Endothelial cell (in vitro differentiated cells): Measurements from ENCODE around the gene GPC5. TPM values are rescaled to one million over a fixed set of nuclear protein-coding genes. Genes with fewer than 3 reads are reported as not detected.

Source experiments
- DNase-seq: peaks from one replicate; pipeline ENCODE4 v3.0.0; 2021; ENCODE audit warnings: low spot score
- H3K27ac Mint-ChIP-seq: one replicate; pipeline ENCODE4 v1.8.0; 2021; ENCODE audit warnings: mixed read lengths, inconsistent platforms; ENCODE audit not compliant: unreplicated experiment
- H3K27me3 Mint-ChIP-seq: one replicate; pipeline ENCODE4 v1.8.0; 2021; ENCODE audit warnings: mild to moderate bottlenecking, moderate library complexity, mixed read lengths, inconsistent platforms; ENCODE audit not compliant: unreplicated experiment
- H3K36me3 Mint-ChIP-seq: one replicate; pipeline ENCODE4 v1.8.0; 2021; ENCODE audit warnings: mild to moderate bottlenecking, low read depth, mixed read lengths, inconsistent platforms; ENCODE audit not compliant: unreplicated experiment
- H3K4me1 Mint-ChIP-seq: one replicate; pipeline ENCODE4 v1.8.0; 2021; ENCODE audit warnings: mild to moderate bottlenecking, mixed read lengths, inconsistent platforms; ENCODE audit not compliant: unreplicated experiment
- H3K4me3 Mint-ChIP-seq: one replicate; pipeline ENCODE4 v1.8.0; 2021; ENCODE audit warnings: mild to moderate bottlenecking, mixed read lengths, inconsistent platforms; ENCODE audit not compliant: unreplicated experiment
- H3K9me3 Mint-ChIP-seq: one replicate; pipeline ENCODE4 v1.8.0; 2021; ENCODE audit warnings: mixed read lengths, inconsistent platforms; ENCODE audit not compliant: unreplicated experiment
- total RNA-seq: library from RNA; stranded (reverse); fragmentation: NEBNext Ultra II Directional; extraction: Animal tissue kit (Norgen Biotek cat#: 25700); gene quantifications from one replicate; pipeline ENCODE4 v1.2.1, GENCODE V29; 2021; ENCODE audit not compliant: unreplicated experiment
- TF ChIP-seq, protein P1 (sequence below): fragments of 200-600 bp; sonication (generic); IDR thresholded peaks from one replicate; pipeline ENCODE4 v1.5.0; 2021; ENCODE audit warnings: antibody characterized with exemption; ENCODE audit not compliant: unreplicated experiment

Gene GPC5
- total RNA-seq, 1 donor from 2014 or later, result not detected

DNA sequence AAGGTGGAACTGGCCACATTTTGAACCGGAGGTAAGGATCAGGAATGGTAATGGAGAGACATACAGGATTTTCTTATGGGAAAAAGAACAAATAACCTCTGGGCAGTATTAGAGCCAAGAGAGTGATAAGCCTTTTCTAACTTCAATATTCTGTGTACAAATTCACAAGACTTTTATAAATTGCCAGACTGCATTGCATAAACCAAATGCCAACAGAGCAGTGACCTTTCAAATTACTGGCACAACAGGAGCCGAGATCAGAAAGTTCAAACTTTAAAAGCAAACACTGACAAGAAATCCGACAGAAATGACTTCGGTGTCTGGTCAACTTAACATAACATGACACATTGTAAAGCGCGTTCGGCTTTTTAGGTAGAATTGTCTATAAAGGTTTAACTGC lies 737.1 kb downstream of the GPC5 start:
- TF ChIP-seq, protein P1, sequence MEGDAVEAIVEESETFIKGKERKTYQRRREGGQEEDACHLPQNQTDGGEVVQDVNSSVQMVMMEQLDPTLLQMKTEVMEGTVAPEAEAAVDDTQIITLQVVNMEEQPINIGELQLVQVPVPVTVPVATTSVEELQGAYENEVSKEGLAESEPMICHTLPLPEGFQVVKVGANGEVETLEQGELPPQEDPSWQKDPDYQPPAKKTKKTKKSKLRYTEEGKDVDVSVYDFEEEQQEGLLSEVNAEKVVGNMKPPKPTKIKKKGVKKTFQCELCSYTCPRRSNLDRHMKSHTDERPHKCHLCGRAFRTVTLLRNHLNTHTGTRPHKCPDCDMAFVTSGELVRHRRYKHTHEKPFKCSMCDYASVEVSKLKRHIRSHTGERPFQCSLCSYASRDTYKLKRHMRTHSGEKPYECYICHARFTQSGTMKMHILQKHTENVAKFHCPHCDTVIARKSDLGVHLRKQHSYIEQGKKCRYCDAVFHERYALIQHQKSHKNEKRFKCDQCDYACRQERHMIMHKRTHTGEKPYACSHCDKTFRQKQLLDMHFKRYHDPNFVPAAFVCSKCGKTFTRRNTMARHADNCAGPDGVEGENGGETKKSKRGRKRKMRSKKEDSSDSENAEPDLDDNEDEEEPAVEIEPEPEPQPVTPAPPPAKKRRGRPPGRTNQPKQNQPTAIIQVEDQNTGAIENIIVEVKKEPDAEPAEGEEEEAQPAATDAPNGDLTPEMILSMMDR, result no peak
- Mint-ChIP-seq H3K36me3 (no peaks in the 10 kb centered on the region), H3K27ac (no peak overlapping the region), H3K4me3 (no peak overlapping the region), H3K4me1 (peaks cover 7% of the 10 kb centered on the region), H3K9me3 (no peaks in the 10 kb centered on the region), H3K27me3 (no peaks in the 10 kb centered on the region)
- DNase-seq, result no peak

- no peak overlapping the region for H3K4me3 Mint-ChIP-seq
- DNase-seq, result no peak
- peaks cover 7% of the 10 kb centered on the region for H3K4me1 Mint-ChIP-seq
- H3K27ac Mint-ChIP-seq, result no peak overlapping the region
- H3K9me3 Mint-ChIP-seq, result no peaks in the 10 kb centered on the region
- TF ChIP-seq, protein P1, result no peak
- no peaks in the 10 kb centered on the region for H3K27me3 Mint-ChIP-seq
- H3K36me3 Mint-ChIP-seq, result no peaks in the 10 kb centered on the region
Observed at GRCh38 chr13:92136449-92137155, 738.2 kb downstream of the GPC5 start.

- Mint-ChIP-seq H3K9me3 (no peaks in the 10 kb centered on the region), H3K27me3 (no peaks in the 10 kb centered on the region), H3K4me3 (no peak overlapping the region), H3K4me1 (peaks cover 7% of the 10 kb centered on the region), H3K36me3 (no peaks in the 10 kb centered on the region), H3K27ac (no peak overlapping the region)
- TF ChIP-seq, protein P1, result no peak
- DNase-seq, result no peak
Observed at GRCh38 chr13:92137520-92137919, 739.1 kb downstream of the GPC5 start.

- Mint-ChIP-seq H3K36me3 (no peaks in the 10 kb centered on the region), H3K4me1 (no peaks in the 10 kb centered on the region), H3K4me3 (no peak overlapping the region), H3K9me3 (no peaks in the 10 kb centered on the region), H3K27ac (no peak overlapping the region), H3K27me3 (no peaks in the 10 kb centered on the region)
- TF ChIP-seq, protein P1, result no peak
- no peak for DNase-seq
Observed at GRCh38 chr13:92143766-92144165, 745.3 kb downstream of the GPC5 start.

GRCh38 chr13:92150606-92151005 lies 752.2 kb downstream of the GPC5 start:
- Mint-ChIP-seq H3K4me3 (no peak overlapping the region), H3K27ac (no peak overlapping the region), H3K36me3 (no peaks in the 10 kb centered on the region)

More at GRCh38 chr13:92150606-92151005, 752.2 kb downstream of the GPC5 start:
- TF ChIP-seq, protein P1, result no peak
- Mint-ChIP-seq H3K27me3 (no peaks in the 10 kb centered on the region), H3K9me3 (no peaks in the 10 kb centered on the region), H3K4me1 (no peaks in the 10 kb centered on the region)
- DNase-seq, result no peak
